D721Med (cell line): Measurements from ENCODE around the gene UBAC2.

Source experiments
- DNase-seq: peaks from one replicate; pipeline ENCODE4 v3.0.0; 2011; ENCODE audit warnings: low spot score; ENCODE audit not compliant: insufficient read length
- FAIRE-seq: peaks from 2 replicates; lab custom pipeline; 2011; peaks lifted over from hg19 to GRCh38; lab: Jason Lieb, UNC
- TF ChIP-seq, protein P1 (sequence below): IDR thresholded peaks from 2 replicates; pipeline ENCODE4 v1.5.1; 2012; ENCODE audit warnings: mild to moderate bottlenecking, control low read depth; ENCODE audit not compliant: insufficient read depth; ENCODE audit errors: missing control alignments

Gene UBAC2

DNA sequence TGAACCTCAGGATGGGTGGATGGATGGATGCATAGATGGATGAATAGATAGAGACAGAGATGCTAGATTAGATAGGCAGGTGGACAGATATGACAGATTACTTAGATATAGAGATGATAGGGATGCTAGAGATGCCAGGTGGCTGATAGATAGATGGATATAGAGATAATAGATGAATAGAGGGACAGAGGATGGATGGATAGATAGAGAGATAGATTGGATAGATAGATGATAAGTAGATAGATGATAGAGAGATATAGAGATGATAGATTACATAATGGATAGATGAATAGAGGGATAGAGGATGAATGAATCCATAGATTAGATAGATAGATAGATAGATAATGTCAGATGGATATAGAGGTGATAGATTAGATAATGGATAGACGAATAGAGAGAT, 212.2 kb downstream of the UBAC2 start:
- TF ChIP-seq, protein P1, sequence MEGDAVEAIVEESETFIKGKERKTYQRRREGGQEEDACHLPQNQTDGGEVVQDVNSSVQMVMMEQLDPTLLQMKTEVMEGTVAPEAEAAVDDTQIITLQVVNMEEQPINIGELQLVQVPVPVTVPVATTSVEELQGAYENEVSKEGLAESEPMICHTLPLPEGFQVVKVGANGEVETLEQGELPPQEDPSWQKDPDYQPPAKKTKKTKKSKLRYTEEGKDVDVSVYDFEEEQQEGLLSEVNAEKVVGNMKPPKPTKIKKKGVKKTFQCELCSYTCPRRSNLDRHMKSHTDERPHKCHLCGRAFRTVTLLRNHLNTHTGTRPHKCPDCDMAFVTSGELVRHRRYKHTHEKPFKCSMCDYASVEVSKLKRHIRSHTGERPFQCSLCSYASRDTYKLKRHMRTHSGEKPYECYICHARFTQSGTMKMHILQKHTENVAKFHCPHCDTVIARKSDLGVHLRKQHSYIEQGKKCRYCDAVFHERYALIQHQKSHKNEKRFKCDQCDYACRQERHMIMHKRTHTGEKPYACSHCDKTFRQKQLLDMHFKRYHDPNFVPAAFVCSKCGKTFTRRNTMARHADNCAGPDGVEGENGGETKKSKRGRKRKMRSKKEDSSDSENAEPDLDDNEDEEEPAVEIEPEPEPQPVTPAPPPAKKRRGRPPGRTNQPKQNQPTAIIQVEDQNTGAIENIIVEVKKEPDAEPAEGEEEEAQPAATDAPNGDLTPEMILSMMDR: no peak
- no peak for FAIRE-seq
- no peak for DNase-seq

DNA sequence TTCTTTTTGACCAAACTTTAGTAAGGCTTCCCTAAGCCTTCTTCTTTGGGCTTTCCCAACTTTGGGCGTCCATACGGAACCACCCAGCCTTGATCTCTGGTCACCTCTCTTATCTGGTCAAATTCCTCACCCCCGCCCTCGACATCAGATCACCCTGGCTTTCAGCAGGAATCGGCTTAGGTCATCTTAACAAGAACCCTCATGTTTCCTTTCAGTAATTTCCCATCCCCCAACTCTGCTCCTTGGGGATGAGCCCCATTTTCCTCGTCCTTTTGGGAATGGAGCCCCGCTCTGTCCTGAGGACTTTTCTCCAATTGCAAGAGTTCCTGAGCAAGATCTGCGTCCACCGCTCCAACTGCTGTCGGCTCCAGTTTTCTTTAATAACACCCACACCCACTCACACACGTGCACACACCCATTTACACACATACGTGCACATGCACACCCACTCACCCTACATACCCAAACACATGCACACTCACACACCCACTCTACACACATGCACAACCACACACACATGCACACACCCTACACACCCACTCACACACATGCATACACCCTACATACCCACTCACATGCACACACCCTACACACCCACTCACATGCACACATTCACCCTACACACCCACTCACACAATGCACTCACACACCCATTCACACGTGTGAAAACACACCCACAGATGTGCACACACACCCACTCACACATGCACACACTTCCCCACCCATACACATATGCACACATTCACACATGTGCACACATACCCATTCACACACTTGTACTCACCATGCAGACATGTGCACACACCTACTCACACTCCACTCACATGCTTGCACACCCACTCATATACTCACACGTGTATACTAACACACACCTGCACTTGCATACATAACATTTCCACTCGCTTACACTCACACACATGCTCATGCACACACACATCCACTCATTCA, 213.7 kb downstream of the UBAC2 start:
- DNase-seq (no peak), FAIRE-seq (no peak)
- TF ChIP-seq, protein P1: no peak

DNA sequence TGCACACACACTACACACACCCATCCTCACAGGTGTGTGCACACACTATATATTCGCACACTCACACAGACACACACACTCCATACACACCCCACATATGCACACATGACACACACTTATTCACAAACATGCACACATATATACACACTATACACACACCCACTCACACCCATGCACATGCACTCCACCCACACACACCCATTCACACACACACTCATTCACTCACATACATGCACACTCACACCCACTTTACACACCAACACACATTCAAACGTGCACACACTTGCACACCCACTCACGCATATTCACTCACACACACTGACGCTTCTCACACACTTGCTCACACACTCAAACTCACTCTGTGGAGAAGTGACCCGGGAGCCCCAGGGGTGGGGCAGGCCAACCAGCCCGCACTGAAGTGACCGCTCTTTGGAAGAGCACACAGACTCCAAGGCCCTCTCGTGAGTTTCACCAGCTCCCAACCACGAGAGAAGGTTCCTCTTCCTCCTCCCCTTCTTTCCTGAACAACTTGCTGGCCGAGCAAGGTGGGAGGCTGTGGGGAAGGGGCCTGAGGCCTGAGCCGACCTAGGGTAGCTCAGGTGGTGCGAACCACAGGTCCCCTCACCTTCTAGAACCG, 214.5 kb downstream of the UBAC2 start:
- TF ChIP-seq, protein P1: no peak
- no peak for FAIRE-seq
- no peak for DNase-seq

DNA sequence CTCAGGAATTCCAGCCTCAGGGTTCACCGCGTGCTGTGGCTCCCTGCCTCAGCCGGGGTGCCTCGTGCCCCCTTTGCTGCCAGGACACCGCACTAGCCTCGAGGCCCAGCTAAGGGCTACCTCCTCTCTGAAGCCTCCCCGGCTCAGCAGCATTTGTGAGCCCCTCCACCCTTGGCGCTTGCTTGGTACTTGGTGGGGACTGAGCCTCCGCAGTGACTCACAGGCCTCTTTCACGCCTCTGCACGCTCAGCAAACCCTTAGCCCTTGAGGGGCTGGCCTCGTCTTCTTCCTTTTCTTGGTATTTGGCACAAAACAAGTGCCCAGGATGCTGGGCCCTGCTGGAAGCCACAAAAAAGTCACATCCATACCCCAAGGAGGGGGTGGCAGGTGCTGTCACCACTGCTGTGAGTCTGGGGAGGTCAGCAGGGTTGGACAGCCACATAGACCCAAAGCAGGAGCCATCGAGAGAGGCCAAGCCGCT, 215.2 kb downstream of the UBAC2 start:
- TF ChIP-seq, protein P1: no peak
- no peak for DNase-seq
- no peak for FAIRE-seq

DNA sequence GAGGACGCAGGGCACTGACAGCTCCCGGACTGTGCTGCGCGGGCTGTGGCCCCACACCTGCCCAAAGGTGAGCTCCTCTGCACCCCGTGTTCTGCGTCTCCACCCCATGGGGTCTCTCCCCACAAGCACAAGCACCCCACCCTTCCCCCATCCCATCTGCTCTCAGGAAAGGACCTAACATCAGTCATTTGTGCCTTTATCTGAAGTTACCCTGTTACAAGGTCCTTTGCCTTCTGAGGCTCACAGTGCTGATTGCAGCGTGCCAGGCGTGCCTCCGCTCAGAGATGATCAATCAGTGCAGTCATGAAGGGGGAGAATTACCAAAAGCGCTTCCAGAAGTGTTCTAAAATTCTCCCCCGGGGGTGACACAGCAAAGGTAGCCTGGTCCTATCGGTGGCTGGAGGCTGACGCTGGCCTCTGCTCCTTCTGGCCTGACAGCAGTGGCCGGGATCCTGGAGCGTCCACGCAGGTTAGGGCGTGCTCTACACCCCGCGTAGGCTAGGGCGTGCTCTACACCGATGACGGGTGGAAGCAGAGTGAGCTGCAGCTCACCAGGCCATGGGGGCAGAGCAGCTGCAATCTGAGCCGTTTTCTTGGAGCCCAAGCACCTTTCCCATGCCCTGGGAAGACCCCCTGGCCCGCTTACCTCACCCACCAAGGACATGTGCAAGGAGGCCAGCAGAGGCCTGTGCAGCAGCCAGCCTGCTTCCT, 215.9 kb downstream of the UBAC2 start:
- DNase-seq: no peak
- TF ChIP-seq, protein P1: no peak

DNA sequence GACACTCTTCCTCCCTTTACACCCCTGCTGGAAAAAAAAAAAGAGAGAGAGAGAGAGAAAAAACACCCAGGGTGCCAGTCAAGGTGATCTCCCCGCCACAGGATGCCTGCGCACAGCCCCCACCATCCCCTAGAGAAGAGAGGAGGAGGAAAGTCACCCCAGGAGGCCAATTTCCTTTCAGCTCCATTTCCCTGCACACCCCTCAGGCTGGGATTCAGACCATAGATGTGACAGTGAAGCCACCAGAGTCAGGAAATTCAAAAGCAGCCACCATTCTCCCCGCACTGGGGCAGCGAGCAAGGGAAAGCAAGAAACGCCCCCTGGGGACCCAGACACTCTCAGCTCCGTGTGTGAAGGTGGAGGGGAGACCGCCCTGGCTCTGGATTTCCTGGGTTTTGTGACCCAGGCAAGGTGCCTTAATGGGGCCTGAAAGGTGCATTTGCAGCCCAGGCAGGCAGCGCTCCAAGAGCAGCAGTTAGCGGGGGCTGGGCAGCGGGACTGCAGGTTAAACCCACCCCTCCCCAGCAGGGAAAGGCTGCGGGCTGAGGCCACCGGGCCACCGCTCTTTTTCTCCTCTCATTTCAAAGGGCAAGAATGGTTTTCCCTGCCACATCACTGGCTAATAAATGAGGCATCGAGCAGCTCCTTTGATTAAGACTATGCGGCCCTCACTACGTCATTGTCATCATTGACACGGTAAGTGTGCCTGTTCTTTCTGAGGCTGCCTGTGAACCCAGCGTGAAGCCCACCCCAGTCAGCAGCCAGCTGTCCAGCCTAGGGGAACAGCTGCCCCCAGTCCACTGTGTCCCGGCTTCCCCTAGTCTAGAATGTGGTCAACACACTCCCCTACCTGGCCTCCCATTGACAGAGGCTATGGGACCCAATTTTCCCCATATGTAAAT, 216.8 kb downstream of the UBAC2 start:
- FAIRE-seq (no peak), DNase-seq (no peak)
- TF ChIP-seq, protein P1: no peak

More for the DNA sequence above, 215.9 kb downstream of the UBAC2 start:
- no peak for FAIRE-seq
